Measurements from ENCODE around the gene ARHGEF19. TPM values are rescaled to one million over a fixed set of nuclear protein-coding genes. Genes with fewer than 3 reads are reported as not detected.

The ARHGEF19 gene
- total and polyA plus RNA-seq, 2 experiments from 2014 or later, result 8.6 to 14.2 TPM

DNA sequence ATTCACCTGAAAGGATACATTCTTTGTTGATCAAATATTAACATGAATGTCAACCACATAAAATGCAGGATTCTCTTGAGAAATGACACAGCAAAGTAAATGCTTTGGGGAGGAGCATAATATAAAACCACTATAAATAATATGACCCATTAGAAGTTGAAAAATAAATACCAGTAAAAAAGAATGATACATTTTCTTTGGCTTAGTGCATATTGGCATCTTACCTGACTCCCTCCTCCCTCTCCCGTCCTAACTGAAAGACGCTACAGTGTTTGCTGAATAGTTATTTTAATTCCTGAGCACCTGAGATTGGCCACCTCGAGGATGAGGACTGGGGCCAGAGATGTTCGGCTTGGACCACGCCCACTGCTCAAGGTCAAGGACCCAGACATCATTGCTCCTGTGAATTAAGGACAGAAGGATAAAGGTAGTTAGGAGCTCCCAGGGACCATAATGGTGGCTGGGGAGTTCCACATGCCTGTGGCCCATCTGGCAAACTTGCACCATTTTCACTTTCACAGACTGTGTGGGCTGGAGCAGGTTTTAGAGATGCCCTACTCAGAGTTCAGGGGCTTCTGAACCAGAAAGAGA, 41.0 kb upstream of the ARHGEF19 start:
- Histone ChIP-seq H4K20me1 (ENCODE audit: insufficient read depth) (no peaks in the 10 kb centered on the region), H3K27me3 (replicated peaks; ENCODE audit: insufficient read depth) (no peaks in the 10 kb centered on the region), H3K9me2 (ENCODE audit: insufficient read depth) (no peaks in the 10 kb centered on the region), H3K36me3 (ENCODE audit: low read depth) (peaks cover 9% of the 10 kb centered on the region; the same call in 1 of the 2 replicates), H3K4me3 (no peak overlapping the region), H3K9me3 (ENCODE audit: low read depth) (no peaks in the 10 kb centered on the region), H3K79me2 (ENCODE audit: insufficient read depth) (0 out of 2 replicates have a peak, but pooled peaks cover 5% of the 10 kb centered on the region), H3K9ac (no peak overlapping the region), H3K4me2 (ENCODE audit: unreplicated experiment) (no peak overlapping the region), H3K27ac (no peak overlapping the region), H3F3A (ENCODE audit: insufficient read depth) (peaks cover 30% of the 10 kb centered on the region), H2AFZ (no peak overlapping the region), H3K4me1 (ENCODE audit: insufficient read depth) (peaks cover 35% of the 10 kb centered on the region)
- in situ Hi-C loops (cut with MboI), result no loop called here
- WGBS, 2 experiments (ENCODE audit: low coverage in 1 of 2, low lambda C conversion rate in 2 of 2, missing lambda C conversion rate in 2 of 2), result 96 to 97% methylated on average over 5 of the region's 5 CpGs
- DNase-seq, result no peak
- TF ChIP-seq EZH2phosphoT487 (IDR thresholded peaks at IDR 0.05; ENCODE audit: insufficient read depth, low read depth) (no peak), EZH2 (IDR thresholded peaks at IDR 0.05; ENCODE audit: insufficient read depth, poor library complexity, severe bottlenecking) (no peak)

DNA sequence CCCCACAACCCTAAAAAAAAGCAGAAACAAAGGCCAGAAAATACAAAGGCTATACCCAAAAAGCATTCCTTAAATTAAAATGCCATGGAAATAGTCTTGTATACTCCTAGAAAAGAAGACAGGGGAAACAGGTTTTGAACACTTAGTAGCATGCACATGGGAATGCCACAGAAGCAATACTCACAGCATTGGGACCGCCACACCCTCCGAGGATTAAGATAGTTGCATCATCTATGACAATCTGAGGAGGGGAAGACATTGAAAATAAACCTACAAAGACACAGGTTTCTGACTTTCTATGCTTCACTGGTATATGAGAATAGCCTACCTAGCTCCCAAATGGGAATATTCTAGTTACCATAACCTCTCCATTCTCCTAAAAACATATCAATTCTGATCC, 40.5 kb upstream of the ARHGEF19 start:
- 94 to 100% methylated on average over 2 of the region's 2 CpGs for whole genome bisulfite sequencing, 2 experiments (ENCODE audit: low coverage in 1 of 2, low lambda C conversion rate in 2 of 2, missing lambda C conversion rate in 2 of 2)
- Histone ChIP-seq H3K9me2 (ENCODE audit: insufficient read depth) (no peaks in the 10 kb centered on the region), H3K27me3 (replicated peaks; ENCODE audit: insufficient read depth) (no peaks in the 10 kb centered on the region), H3F3A (ENCODE audit: insufficient read depth) (peaks cover 30% of the 10 kb centered on the region), H3K36me3 (ENCODE audit: low read depth) (peaks cover 9% of the 10 kb centered on the region; the same call in 1 of the 2 replicates), H4K20me1 (ENCODE audit: insufficient read depth) (no peaks in the 10 kb centered on the region), H2AFZ (no peak overlapping the region), H3K4me3 (no peak overlapping the region), H3K9ac (no peak overlapping the region), H3K9me3 (ENCODE audit: low read depth) (no peaks in the 10 kb centered on the region), H3K79me2 (ENCODE audit: insufficient read depth) (0 out of 2 replicates have a peak, but pooled peaks cover 3% of the 10 kb centered on the region), H3K4me1 (ENCODE audit: insufficient read depth) (peaks cover 40% of the 10 kb centered on the region), H3K4me2 (ENCODE audit: unreplicated experiment) (no peak overlapping the region), H3K27ac (no peak overlapping the region)
- TF ChIP-seq EZH2 (IDR thresholded peaks at IDR 0.05; ENCODE audit: insufficient read depth, poor library complexity, severe bottlenecking) (no peak), EZH2phosphoT487 (IDR thresholded peaks at IDR 0.05; ENCODE audit: insufficient read depth, low read depth) (no peak)
- DNase-seq, result no peak
- in situ Hi-C loops (cut with MboI), result no loop called here

DNA sequence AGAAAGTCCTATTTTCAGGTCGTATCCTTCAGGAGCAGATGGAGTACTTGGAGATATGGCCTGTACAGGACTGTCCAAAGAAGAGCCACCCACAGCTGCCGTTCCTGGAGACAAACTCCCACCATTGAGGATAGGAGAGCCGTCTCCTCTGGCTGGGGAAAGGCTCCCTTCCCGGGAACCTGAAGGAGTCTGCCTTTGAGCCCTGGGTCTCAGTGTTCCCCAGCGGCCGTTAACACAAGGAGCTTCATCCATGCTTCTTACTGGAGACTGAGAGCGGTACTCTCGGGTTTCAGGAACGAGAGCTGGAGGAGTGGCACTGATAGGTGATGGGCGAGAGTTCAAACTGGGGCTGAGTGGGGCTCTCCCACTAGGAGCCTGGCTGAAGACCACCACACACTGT, 38.9 kb upstream of the ARHGEF19 start:
- no peak overlapping the region for H3K4me2 ChIP-seq (ENCODE audit: unreplicated experiment)
- H3K9ac ChIP-seq, result no peak overlapping the region
- no peak for DNase-seq
- no peak for TF ChIP-seq EZH2phosphoT487 (IDR thresholded peaks at IDR 0.05; ENCODE audit: insufficient read depth, low read depth)
- no peak for TF ChIP-seq EZH2 (IDR thresholded peaks at IDR 0.05; ENCODE audit: insufficient read depth, poor library complexity, severe bottlenecking)
- no peaks in the 10 kb centered on the region for H3K9me3 ChIP-seq (ENCODE audit: low read depth)
- peaks cover 30% of the 10 kb centered on the region for H3F3A ChIP-seq (ENCODE audit: insufficient read depth)
- peaks cover 12% of the 10 kb centered on the region; the same call in 1 of the 2 replicates for H3K79me2 ChIP-seq (ENCODE audit: insufficient read depth)
- no peaks in the 10 kb centered on the region for H3K9me2 ChIP-seq (ENCODE audit: insufficient read depth)
- no peaks in the 10 kb centered on the region for H4K20me1 ChIP-seq (ENCODE audit: insufficient read depth)
- no peak overlapping the region for H3K27ac ChIP-seq
- H2AFZ ChIP-seq, result no peak overlapping the region
- WGBS, 2 experiments (ENCODE audit: low coverage in 1 of 2, low lambda C conversion rate in 2 of 2, missing lambda C conversion rate in 2 of 2), result 89 to 92% methylated on average over 10 of the region's 10 CpGs
- H3K4me3 ChIP-seq, result no peak overlapping the region
- no peaks in the 10 kb centered on the region for H3K27me3 ChIP-seq (replicated peaks; ENCODE audit: insufficient read depth)
- H3K36me3 ChIP-seq (ENCODE audit: low read depth), result peaks cover 13% of the 10 kb centered on the region; the same call in 1 of the 2 replicates
- in situ Hi-C loops (cut with MboI), result no loop called here
- peaks cover 40% of the 10 kb centered on the region for H3K4me1 ChIP-seq (ENCODE audit: insufficient read depth)

DNA sequence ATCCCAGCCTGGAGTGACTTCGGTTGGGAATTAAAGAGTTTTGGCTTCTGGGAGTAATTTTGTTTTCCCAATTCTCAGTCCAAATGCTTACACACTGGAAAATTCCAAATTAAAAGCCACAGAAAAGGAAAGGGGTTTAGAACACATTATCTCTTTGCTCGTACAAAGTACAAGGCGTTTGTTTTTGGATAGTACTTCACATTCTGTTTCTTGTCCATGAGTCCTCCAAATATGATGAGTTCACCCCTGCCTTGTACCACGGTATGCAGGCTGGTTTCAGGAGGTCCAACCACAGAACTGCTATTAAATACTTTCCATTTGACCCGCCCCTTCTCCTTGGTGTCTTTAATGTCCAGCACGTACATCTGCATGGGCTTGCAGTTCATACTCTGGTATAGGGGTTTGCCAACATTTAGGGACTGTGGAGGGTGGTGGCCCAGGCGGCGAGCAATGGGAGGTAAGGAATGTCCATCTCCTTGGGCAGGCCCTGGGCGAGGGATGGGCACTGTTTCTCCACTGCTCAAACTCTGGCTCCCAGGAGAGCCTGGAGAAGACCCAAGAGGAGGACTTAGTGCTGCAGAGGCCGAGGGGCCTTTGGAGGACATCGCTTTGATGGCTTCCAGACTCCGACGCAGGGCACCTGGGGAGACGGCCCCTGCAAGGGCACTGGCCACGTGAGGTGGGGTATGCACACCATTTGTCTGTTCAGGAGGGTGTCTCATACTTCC, 38.2 kb upstream of the ARHGEF19 start:
- H3K4me3 ChIP-seq, result no peak overlapping the region
- H3K9ac ChIP-seq, result no peak overlapping the region
- peaks cover 12% of the 10 kb centered on the region; the same call in 1 of the 2 replicates for H3K79me2 ChIP-seq (ENCODE audit: insufficient read depth)
- no peaks in the 10 kb centered on the region for H4K20me1 ChIP-seq (ENCODE audit: insufficient read depth)
- no peak for TF ChIP-seq EZH2 (IDR thresholded peaks at IDR 0.05; ENCODE audit: insufficient read depth, poor library complexity, severe bottlenecking)
- no peak for TF ChIP-seq EZH2phosphoT487 (IDR thresholded peaks at IDR 0.05; ENCODE audit: insufficient read depth, low read depth)
- DNase-seq, result peak; percentile 63
- no peaks in the 10 kb centered on the region for H3K9me3 ChIP-seq (ENCODE audit: low read depth)
- peaks cover 40% of the 10 kb centered on the region for H3K4me1 ChIP-seq (ENCODE audit: insufficient read depth)
- H3F3A ChIP-seq (ENCODE audit: insufficient read depth), result peaks cover 24% of the 10 kb centered on the region; the same call in 1 of the 2 replicates
- peaks cover 12% of the 10 kb centered on the region; the same call in 1 of the 2 replicates for H3K36me3 ChIP-seq (ENCODE audit: low read depth)
- no peak overlapping the region for H2AFZ ChIP-seq
- in situ Hi-C loops (cut with MboI), result no loop called here
- no peaks in the 10 kb centered on the region for H3K9me2 ChIP-seq (ENCODE audit: insufficient read depth)
- 68 to 69% methylated on average over 15 of the region's 15 CpGs for WGBS, 2 experiments (ENCODE audit: low coverage in 1 of 2, low lambda C conversion rate in 2 of 2, missing lambda C conversion rate in 2 of 2)
- H3K4me2 ChIP-seq (ENCODE audit: unreplicated experiment), result no peak overlapping the region
- H3K27ac ChIP-seq, result no peak overlapping the region
- no peaks in the 10 kb centered on the region for H3K27me3 ChIP-seq (replicated peaks; ENCODE audit: insufficient read depth)

All from GM23248 (cell line).